NB4 (cell line): ENCODE data around the gene ANKLE2.
"Not testable (repeated sequence)": the region's sequence is repeated elsewhere in the genome, so short reads cannot be mapped to it uniquely, and the experiment has no call there.

ENCODE experiments used
- DNase-seq: peaks from one replicate; pipeline ENCODE4 v3.0.0; 2010; ENCODE audit warnings: low read depth
- H3K4me3 ChIP-seq: one replicate; pipeline ENCODE4 v1.5.1; 2011; ENCODE audit warnings: mild to moderate bottlenecking, low read depth, low read length, moderate library complexity
- CTCF ChIP-seq: IDR thresholded peaks from one replicate; pipeline ENCODE4 v1.5.1; 2012; ENCODE audit warnings: low read depth, low read length
- MAX ChIP-seq: IDR thresholded peaks from 2 replicates; pipeline ENCODE4 v1.6.1; 2011; ENCODE audit warnings: low read depth, low read length
- MYC ChIP-seq: IDR thresholded peaks from 2 replicates; pipeline ENCODE4 v1.6.1; 2011; ENCODE audit warnings: low read depth, low read length
- POLR2A ChIP-seq: IDR thresholded peaks from 2 replicates; pipeline ENCODE4 v1.6.1; 2011; ENCODE audit warnings: mild to moderate bottlenecking; ENCODE audit not compliant: insufficient read length; ENCODE audit errors: extremely low read depth

ANKLE2 gene

GRCh38 chr12:132761032-132761920 is at the start of gene ANKLE2:
ANKLE2 (minus strand) TSS chr12:132761832; CDS start chr12:132761798, 34 bp downstream.
- TF ChIP-seq POLR2A = peak; percentile 44
- TF ChIP-seq CTCF = no peak
- no peak for TF ChIP-seq MYC
- DNase-seq = peak; percentile 90
- peak within 1 kb of the TSS; percentile 100 for H3K4me3 ChIP-seq

GRCh38 chr12:132809391-132809790 is 47.8 kb upstream of the ANKLE2 start:
- peak; percentile 47 for DNase-seq
- peak; percentile 38 for TF ChIP-seq CTCF

GRCh38 chr12:132807295-132808092 is 45.9 kb upstream of the ANKLE2 start:
- no peak for DNase-seq
- no peak overlapping the region for H3K4me3 ChIP-seq
- TF ChIP-seq POLR2A = no peak
- no peak for TF ChIP-seq CTCF
- no peak for TF ChIP-seq MYC
- no peak for TF ChIP-seq MAX

More at GRCh38 chr12:132809391-132809790, 47.8 kb upstream of the ANKLE2 start:
- not testable (repeated sequence) for H3K4me3 ChIP-seq

- no peak for DNase-seq
- TF ChIP-seq MYC (no peak), POLR2A (no peak), MAX (no peak), CTCF (no peak)
- H3K4me3 ChIP-seq = no peak overlapping the region
Observed at GRCh38 chr12:132806857-132807256, 45.2 kb upstream of the ANKLE2 start.

GRCh38 chr12:132804426-132804861 is 42.8 kb upstream of the ANKLE2 start:
- DNase-seq = no peak
- no peak overlapping the region for H3K4me3 ChIP-seq
- TF ChIP-seq MAX (no peak), CTCF (no peak), POLR2A (no peak), MYC (no peak)
